ENCODE results near the gene FOXN3.

- TF ChIP-seq CTCF (IDR thresholded peaks at IDR 0.05) (no peak), POLR2A (IDR thresholded peaks at IDR 0.05) (no peak)
Observed at GRCh38 chr14:89408907-89409700, 7.9 kb downstream of the FOXN3 start.
